GM12891 (cell line): ENCODE results near the gene SLC5A4.
"Not testable (repeated sequence)": the region's sequence is repeated elsewhere in the genome, so short reads cannot be mapped to it uniquely, and the experiment has no call there.

Experiments used
- PAX5 ChIP-seq: IDR thresholded peaks from 2 replicates; pipeline ENCODE4 v1.6.1; 2011; ENCODE audit warnings: low read length, moderate library complexity, mild to moderate bottlenecking; ENCODE audit not compliant: insufficient read depth, severe bottlenecking
- POLR2A ChIP-seq: IDR thresholded peaks from 2 replicates; pipeline ENCODE4 v1.6.1; 2011; ENCODE audit warnings: low read depth, low read length, control low read depth
- POLR2AphosphoS5 ChIP-seq: IDR thresholded peaks from 2 replicates; pipeline ENCODE4 v1.6.1; 2011; ENCODE audit warnings: low read depth, low read length, control low read depth
- POU2F2 ChIP-seq: IDR thresholded peaks from 2 replicates; pipeline ENCODE4 v1.6.1; 2011; ENCODE audit warnings: low read depth, mild to moderate bottlenecking, control low read depth, low read length, moderate library complexity
- SPI1 ChIP-seq: IDR thresholded peaks from 2 replicates; pipeline ENCODE4 v1.6.1; 2011; ENCODE audit warnings: low read depth, low read length, control low read depth
- TAF1 ChIP-seq: IDR thresholded peaks from 2 replicates; pipeline ENCODE4 v1.6.1; 2011; ENCODE audit warnings: low read depth, low read length, control low read depth

GRCh38 chr22:32275353-32275752, 20.2 kb upstream of the SLC5A4 start:
- not testable (repeated sequence) for TF ChIP-seq POLR2A, POLR2AphosphoS5, TAF1, PAX5, SPI1, POU2F2
